Neural progenitor cell (in vitro differentiated cells): ENCODE measurements around the gene IQSEC2. TPM values are rescaled to one million over a fixed set of nuclear protein-coding genes. Genes with fewer than 3 reads are reported as not detected.

ENCODE experiments used
- DNase-seq: peaks from one replicate; pipeline ENCODE4 v3.0.0-alpha.2; 2016; ENCODE audit warnings: low spot score
- H2AFZ ChIP-seq: fragments of 200-600 bp; sonication (generic); replicated peaks from 2 replicates; pipeline ENCODE4 v1.6.1; 2016; ENCODE audit warnings: antibody characterized with exemption
- H3F3A ChIP-seq: fragments of 200-600 bp; sonication (generic); 2 replicates; pipeline ENCODE4 v1.6.1; 2016; ENCODE audit warnings: antibody characterized with exemption, low read depth
- H3K27ac ChIP-seq: fragments of 200-600 bp; sonication (generic); 2 replicates; pipeline ENCODE4 v1.5.1; 2016; ENCODE audit warnings: mild to moderate bottlenecking
- H3K27me3 ChIP-seq: fragments of 200-600 bp; sonication (generic); 2 replicates; pipeline ENCODE4 v1.6.1; 2016; ENCODE audit warnings: mild to moderate bottlenecking, moderate library complexity
- H3K36me3 ChIP-seq: fragments of 200-600 bp; sonication (generic); 2 replicates; pipeline ENCODE4 v1.5.1; 2016
- H3K4me1 ChIP-seq: fragments of 200-600 bp; sonication (generic); 2 replicates; pipeline ENCODE4 v1.6.1; 2016; ENCODE audit warnings: mixed run types
- H3K4me2 ChIP-seq: fragments of 200-600 bp; sonication (generic); 2 replicates; pipeline ENCODE4 v1.6.1; 2016
- H3K4me3 ChIP-seq: fragments of 200-600 bp; sonication (generic); 2 replicates; pipeline ENCODE4 v1.5.1; 2016
- H3K79me2 ChIP-seq: fragments of 200-600 bp; sonication (generic); 2 replicates; pipeline ENCODE4 v1.6.1; 2016; ENCODE audit warnings: low read depth
- H3K9ac ChIP-seq: fragments of 200-600 bp; sonication (generic); 2 replicates; pipeline ENCODE4 v1.6.1; 2016
- H3K9me3 ChIP-seq: fragments of 200-600 bp; sonication (generic); 2 replicates; pipeline ENCODE4 v1.5.1; 2016; ENCODE audit warnings: low read depth
- H4K20me1 ChIP-seq: fragments of 200-600 bp; sonication (generic); 2 replicates; pipeline ENCODE4 v1.6.1; 2016; ENCODE audit warnings: low read depth
- H3K27ac Mint-ChIP-seq: 3 replicates; pipeline ENCODE4 v1.8.0; 2021; ENCODE audit warnings: mixed read lengths
- H3K27me3 Mint-ChIP-seq: 2 replicates; pipeline ENCODE4 v1.8.0; 2022; ENCODE audit warnings: low read depth, mild to moderate bottlenecking, inconsistent platforms, moderate library complexity, mixed read lengths; ENCODE audit not compliant: insufficient read depth
- H3K36me3 Mint-ChIP-seq: 3 replicates; pipeline ENCODE4 v1.8.0; 2021; ENCODE audit warnings: mixed read lengths
- H3K4me1 Mint-ChIP-seq: 3 replicates; pipeline ENCODE4 v1.8.0; 2021; ENCODE audit warnings: mixed read lengths
- H3K4me3 Mint-ChIP-seq: 3 replicates; pipeline ENCODE4 v1.8.0; 2021; ENCODE audit warnings: mild to moderate bottlenecking, moderate library complexity, mixed read lengths
- H3K9me3 Mint-ChIP-seq: 3 replicates; pipeline ENCODE4 v1.8.0; 2020; ENCODE audit warnings: mixed read lengths
- EZH2 ChIP-seq: fragments of 200-600 bp; sonication (generic); IDR thresholded peaks from 2 replicates; pipeline ENCODE4 v1.6.1; 2017; ENCODE audit warnings: antibody characterized with exemption, mild to moderate bottlenecking, moderate library complexity
- EZH2phosphoT487 ChIP-seq: fragments of 200-600 bp; sonication (generic); IDR thresholded peaks from 2 replicates; pipeline ENCODE4 v1.6.1; 2017; ENCODE audit warnings: antibody characterized with exemption
- total RNA-seq: library from RNA; depleted of rRNA; stranded (reverse); fragments of >200 nt; gene quantifications from 2 replicates; pipeline ENCODE4 v1.2.3, GENCODE V29; 2015; ENCODE audit warnings: low replicate concordance
- TF ChIP-seq, protein P1 (sequence below): fragments of 200-600 bp; sonication (generic); IDR thresholded peaks from 2 replicates; pipeline ENCODE4 v1.5.1; 2017; ENCODE audit warnings: antibody characterized with exemption, mild to moderate bottlenecking

IQSEC2 gene
- total RNA-seq, 1 donor from 2014 or later = 3.5 TPM

DNA sequence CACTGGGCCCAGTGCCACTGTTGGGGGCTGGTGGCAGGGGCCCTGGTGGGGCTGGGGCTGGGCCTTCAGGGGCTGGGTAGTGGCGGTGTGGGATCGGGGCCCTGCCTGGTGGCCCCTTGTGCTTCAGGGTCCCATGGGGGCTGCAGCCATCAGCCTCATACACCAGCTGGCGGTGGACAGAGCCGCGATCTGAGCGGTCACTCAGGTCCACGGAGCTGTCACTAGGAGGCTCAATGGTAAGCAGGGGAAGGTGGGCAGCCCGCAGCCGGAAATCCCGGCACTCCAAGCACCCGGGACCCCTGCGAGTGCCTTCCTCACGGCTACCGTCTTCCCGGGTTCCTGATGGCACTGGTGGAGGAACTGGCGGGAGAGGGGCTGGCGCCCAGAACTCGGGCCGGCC lies 30.8 kb downstream of the IQSEC2 start:
- TF ChIP-seq EZH2 (no peak), EZH2phosphoT487 (no peak)
- TF ChIP-seq, protein P1, sequence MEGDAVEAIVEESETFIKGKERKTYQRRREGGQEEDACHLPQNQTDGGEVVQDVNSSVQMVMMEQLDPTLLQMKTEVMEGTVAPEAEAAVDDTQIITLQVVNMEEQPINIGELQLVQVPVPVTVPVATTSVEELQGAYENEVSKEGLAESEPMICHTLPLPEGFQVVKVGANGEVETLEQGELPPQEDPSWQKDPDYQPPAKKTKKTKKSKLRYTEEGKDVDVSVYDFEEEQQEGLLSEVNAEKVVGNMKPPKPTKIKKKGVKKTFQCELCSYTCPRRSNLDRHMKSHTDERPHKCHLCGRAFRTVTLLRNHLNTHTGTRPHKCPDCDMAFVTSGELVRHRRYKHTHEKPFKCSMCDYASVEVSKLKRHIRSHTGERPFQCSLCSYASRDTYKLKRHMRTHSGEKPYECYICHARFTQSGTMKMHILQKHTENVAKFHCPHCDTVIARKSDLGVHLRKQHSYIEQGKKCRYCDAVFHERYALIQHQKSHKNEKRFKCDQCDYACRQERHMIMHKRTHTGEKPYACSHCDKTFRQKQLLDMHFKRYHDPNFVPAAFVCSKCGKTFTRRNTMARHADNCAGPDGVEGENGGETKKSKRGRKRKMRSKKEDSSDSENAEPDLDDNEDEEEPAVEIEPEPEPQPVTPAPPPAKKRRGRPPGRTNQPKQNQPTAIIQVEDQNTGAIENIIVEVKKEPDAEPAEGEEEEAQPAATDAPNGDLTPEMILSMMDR = no peak
- Histone ChIP-seq H3F3A (peaks cover 6% of the 10 kb centered on the region), H3K9me3 (no peaks in the 10 kb centered on the region), H3K79me2 (no peaks in the 10 kb centered on the region), H2AFZ (no peak overlapping the region), H3K4me2 (peak overlapping the region; percentile 42), H3K27ac (no peak overlapping the region), H3K4me1 (peaks cover 10% of the 10 kb centered on the region), H3K4me3 (no peak overlapping the region), H4K20me1 (no peaks in the 10 kb centered on the region), H3K27me3 (no peaks in the 10 kb centered on the region), H3K36me3 (no peaks in the 10 kb centered on the region), H3K9ac (no peak overlapping the region)
- H3K9me3 Mint-ChIP-seq = no peaks in the 10 kb centered on the region
- no peak for DNase-seq
- H3K36me3 Mint-ChIP-seq = no peaks in the 10 kb centered on the region
- H3K27ac Mint-ChIP-seq = no peak overlapping the region
- H3K27me3 Mint-ChIP-seq = peaks cover 2% of the 10 kb centered on the region
- no peak overlapping the region for H3K4me3 Mint-ChIP-seq
- H3K4me1 Mint-ChIP-seq = peaks cover 4% of the 10 kb centered on the region

DNA sequence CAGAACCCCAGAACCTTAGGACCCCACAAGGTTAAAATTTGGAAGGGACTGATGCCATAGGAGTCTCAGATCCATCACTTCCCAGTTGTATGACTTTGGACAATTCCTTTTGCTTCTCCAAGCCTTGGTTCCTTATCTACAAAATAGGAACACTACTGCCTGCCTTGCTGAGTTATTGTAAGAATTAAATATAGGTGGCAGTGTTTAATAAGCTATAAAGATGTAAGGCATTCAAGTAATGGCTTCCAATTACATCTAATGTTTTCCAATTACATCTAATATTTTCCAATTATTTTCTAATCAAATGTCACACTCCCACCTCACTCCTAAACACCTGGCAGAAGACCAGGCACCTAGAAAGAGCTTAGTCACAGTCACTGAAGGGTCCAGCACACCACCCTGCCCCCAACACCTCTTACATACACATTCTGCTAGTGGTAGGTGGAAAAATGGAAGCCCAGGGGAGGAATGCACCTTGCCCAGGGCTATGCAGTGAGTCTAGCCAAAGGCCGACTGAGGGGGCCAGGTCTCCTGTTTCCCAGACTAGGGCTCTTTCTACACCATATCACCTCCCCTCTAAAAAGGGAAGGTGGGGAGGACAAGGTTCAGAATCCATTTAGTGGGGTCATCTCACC lies 31.9 kb downstream of the IQSEC2 start:
- TF ChIP-seq EZH2phosphoT487 (no peak), EZH2 (no peak)
- TF ChIP-seq, protein P1 = no peak
- H4K20me1 ChIP-seq = no peaks in the 10 kb centered on the region
- no peaks in the 10 kb centered on the region for H3K36me3 ChIP-seq
- no peak for DNase-seq
- Mint-ChIP-seq H3K4me3 (no peak overlapping the region), H3K36me3 (no peaks in the 10 kb centered on the region), H3K27ac (no peak overlapping the region), H3K27me3 (peaks cover 2% of the 10 kb centered on the region), H3K9me3 (no peaks in the 10 kb centered on the region), H3K4me1 (peaks cover 4% of the 10 kb centered on the region)
- no peak overlapping the region for H3K27ac ChIP-seq
- no peaks in the 10 kb centered on the region for H3K27me3 ChIP-seq
- H2AFZ ChIP-seq = no peak overlapping the region
- no peak overlapping the region for H3K9ac ChIP-seq
- H3F3A ChIP-seq = peaks cover 6% of the 10 kb centered on the region
- no peaks in the 10 kb centered on the region for H3K79me2 ChIP-seq
- H3K4me1 ChIP-seq = peaks cover 10% of the 10 kb centered on the region
- H3K4me3 ChIP-seq = no peak overlapping the region
- H3K4me2 ChIP-seq = no peak overlapping the region
- no peaks in the 10 kb centered on the region for H3K9me3 ChIP-seq

DNA sequence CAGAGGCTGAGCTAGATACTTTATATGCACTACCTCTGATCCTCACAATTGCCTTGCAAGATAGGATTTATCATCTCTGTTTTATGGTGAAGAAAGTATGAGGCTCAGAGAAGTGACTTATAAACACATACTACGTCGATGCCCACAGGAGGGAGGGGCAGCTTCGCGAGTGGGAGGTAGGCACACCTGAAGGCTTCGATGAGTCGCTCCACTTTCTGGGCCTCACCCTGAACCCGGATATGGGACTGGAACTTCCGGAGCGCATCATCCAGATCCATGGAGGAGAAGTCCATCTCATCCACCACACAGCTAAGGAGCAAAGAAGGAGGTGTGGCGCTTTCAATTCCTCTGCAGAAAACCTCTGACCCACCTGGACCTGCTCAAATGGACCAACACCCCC lies 33.5 kb downstream of the IQSEC2 start:
- Histone ChIP-seq H3K27ac (no peak overlapping the region), H4K20me1 (no peaks in the 10 kb centered on the region), H3K4me2 (no peak overlapping the region), H3F3A (peaks cover 6% of the 10 kb centered on the region), H3K79me2 (no peaks in the 10 kb centered on the region), H3K9me3 (no peaks in the 10 kb centered on the region), H3K9ac (no peak overlapping the region), H3K4me3 (no peak overlapping the region), H3K27me3 (no peaks in the 10 kb centered on the region), H3K36me3 (no peaks in the 10 kb centered on the region), H3K4me1 (peaks cover 10% of the 10 kb centered on the region), H2AFZ (no peak overlapping the region)
- H3K27me3 Mint-ChIP-seq = peaks cover 2% of the 10 kb centered on the region
- H3K9me3 Mint-ChIP-seq = no peaks in the 10 kb centered on the region
- no peak overlapping the region for H3K4me3 Mint-ChIP-seq
- DNase-seq = no peak
- peak overlapping the region; percentile 33 for H3K27ac Mint-ChIP-seq
- H3K36me3 Mint-ChIP-seq = no peaks in the 10 kb centered on the region
- H3K4me1 Mint-ChIP-seq = peaks cover 4% of the 10 kb centered on the region
- TF ChIP-seq, protein P1 = no peak
- TF ChIP-seq EZH2phosphoT487 (no peak), EZH2 (no peak)
